Nephron (organoid): ENCODE data around the gene NEO1.
A peak's percentile ranks its signal among the peaks of the same experiment; 100 is the strongest.
"Not testable (repeated sequence)": the region's sequence is repeated elsewhere in the genome, so short reads cannot be mapped to it uniquely, and the experiment has no call there.

Source experiments
- H3K27ac Mint-ChIP-seq, 3 experiments: 2 replicates each; pipeline ENCODE4 v1.8.0; 2020; ENCODE audit warnings: mixed read lengths in 3 of 3, mild to moderate bottlenecking in 2 of 3, moderate library complexity in 1 of 3
- H3K27me3 Mint-ChIP-seq: 2 replicates; pipeline ENCODE4 v1.8.0; 2021; ENCODE audit warnings: low read depth, mild to moderate bottlenecking, moderate library complexity, mixed read lengths
- H3K36me3 Mint-ChIP-seq: 2 replicates; pipeline ENCODE4 v1.8.0; 2020; ENCODE audit warnings: low read depth, mixed read lengths
- H3K4me1 Mint-ChIP-seq: 2 replicates; pipeline ENCODE4 v1.8.0; 2020; ENCODE audit warnings: mixed read lengths
- H3K4me3 Mint-ChIP-seq, 3 experiments: 2 replicates each; pipeline ENCODE4 v1.8.0; 2020; ENCODE audit warnings: mild to moderate bottlenecking in 3 of 3, mixed read lengths in 3 of 3, moderate library complexity in 2 of 3
- H3K9me3 Mint-ChIP-seq: 2 replicates; pipeline ENCODE4 v1.8.0; 2020; ENCODE audit warnings: mixed read lengths
- CTCF ChIP-seq, 3 experiments: fragments of 200-600 bp; sonication (generic); IDR thresholded peaks; one replicate each; pipeline ENCODE4 v1.5.0; 2021; ENCODE audit warnings: antibody characterized with exemption in 3 of 3; ENCODE audit not compliant: unreplicated experiment in 3 of 3

The NEO1 gene

GRCh38 chr15:73293773-73294172 is 241.5 kb downstream of the NEO1 start:
- Mint-ChIP-seq H3K27ac (no peak overlapping the region), H3K36me3 (peaks cover 49% of the 10 kb centered on the region), H3K9me3 (no peaks in the 10 kb centered on the region), H3K27me3 (no peaks in the 10 kb centered on the region), H3K4me3 (no peak overlapping the region), H3K4me1 (no peaks in the 10 kb centered on the region)
- no peak for TF ChIP-seq CTCF (IDR thresholded peaks at IDR 0.05; ENCODE audit: unreplicated experiment in 3 of 3)

GRCh38 chr15:73295630-73296286 is 243.5 kb downstream of the NEO1 start:
- Mint-ChIP-seq H3K36me3 (peaks cover 47% of the 10 kb centered on the region), H3K9me3 (no peaks in the 10 kb centered on the region), H3K4me1 (no peaks in the 10 kb centered on the region), H3K27me3 (no peaks in the 10 kb centered on the region), H3K4me3 (no peak overlapping the region), H3K27ac (no peak overlapping the region)
- no peak for TF ChIP-seq CTCF (IDR thresholded peaks at IDR 0.05; ENCODE audit: unreplicated experiment in 3 of 3)

- no peak for TF ChIP-seq CTCF (IDR thresholded peaks at IDR 0.05; ENCODE audit: unreplicated experiment in 3 of 3)
- no peaks in the 10 kb centered on the region for H3K4me1 Mint-ChIP-seq
- H3K9me3 Mint-ChIP-seq: no peaks in the 10 kb centered on the region
- H3K36me3 Mint-ChIP-seq: peaks cover 49% of the 10 kb centered on the region
- H3K4me3 Mint-ChIP-seq: no peak overlapping the region
- no peak overlapping the region for H3K27ac Mint-ChIP-seq
- H3K27me3 Mint-ChIP-seq: no peaks in the 10 kb centered on the region
These were observed 244.5 kb downstream of the NEO1 start for GRCh38 chr15:73296609-73297353.

- H3K4me1 Mint-ChIP-seq: peaks cover 4% of the 10 kb centered on the region
- H3K36me3 Mint-ChIP-seq: peaks cover 54% of the 10 kb centered on the region
These were observed 246.4 kb downstream of the NEO1 start for GRCh38 chr15:73298522-73299245.

GRCh38 chr15:73300286-73300685 is 248.0 kb downstream of the NEO1 start:
- not testable (repeated sequence) for H3K27me3 Mint-ChIP-seq, H3K27ac Mint-ChIP-seq, H3K9me3 Mint-ChIP-seq, H3K4me1 Mint-ChIP-seq, H3K4me3 Mint-ChIP-seq
- peaks cover 50% of the 10 kb centered on the region for H3K36me3 Mint-ChIP-seq

More at GRCh38 chr15:73298522-73299245, 246.4 kb downstream of the NEO1 start:
- TF ChIP-seq CTCF (IDR thresholded peaks at IDR 0.05; ENCODE audit: unreplicated experiment in 3 of 3): no peak
- Mint-ChIP-seq H3K27ac (no peak overlapping the region), H3K27me3 (no peaks in the 10 kb centered on the region), H3K4me3 (no peak overlapping the region), H3K9me3 (no peaks in the 10 kb centered on the region)

GRCh38 chr15:73303636-73304035 is 251.4 kb downstream of the NEO1 start:
- no peak for TF ChIP-seq CTCF (IDR thresholded peaks at IDR 0.05; ENCODE audit: unreplicated experiment in 3 of 3)
- H3K36me3 Mint-ChIP-seq: peaks cover 35% of the 10 kb centered on the region
- no peaks in the 10 kb centered on the region for H3K27me3 Mint-ChIP-seq
- H3K4me3 Mint-ChIP-seq: peak overlapping the region in 1 of 3 experiments; percentile 33
- peak overlapping the region; percentile 5 to 60 (median 34) for H3K27ac Mint-ChIP-seq
- H3K9me3 Mint-ChIP-seq: no peaks in the 10 kb centered on the region
- H3K4me1 Mint-ChIP-seq: peaks cover 6% of the 10 kb centered on the region
